ENCODE results near the gene GSDMA.
A peak's percentile ranks its signal among the peaks of the same experiment; 100 is the strongest.

Gene GSDMA

GRCh38 chr17:40023590-40024292 is 60.9 kb downstream of the GSDMA start:
- Histone ChIP-seq H3K27me3 (replicated peaks; ENCODE audit: control insufficient read depth, insufficient read depth, low read length) (no peaks in the 10 kb centered on the region), H3K36me3 (ENCODE audit: control insufficient read depth, insufficient read depth, low read length) (peaks cover 49% of the 10 kb centered on the region), H3K4me3 (replicated peaks; ENCODE audit: low read depth, low read length) (no peak overlapping the region)
- no peak for TF ChIP-seq CTCF (IDR thresholded peaks at IDR 0.05; ENCODE audit: insufficient read depth, low read length, poor library complexity, severe bottlenecking)
- no peak for DNase-seq (ENCODE audit: extremely low read depth, insufficient read length)

- Histone ChIP-seq H3K36me3 (ENCODE audit: control insufficient read depth, insufficient read depth, low read length) (peaks cover 44% of the 10 kb centered on the region), H3K27me3 (replicated peaks; ENCODE audit: control insufficient read depth, insufficient read depth, low read length) (no peaks in the 10 kb centered on the region), H3K4me3 (replicated peaks; ENCODE audit: low read depth, low read length) (no peak overlapping the region)
- no peak for TF ChIP-seq CTCF (IDR thresholded peaks at IDR 0.05; ENCODE audit: insufficient read depth, low read length, poor library complexity, severe bottlenecking)
- DNase-seq (ENCODE audit: extremely low read depth, insufficient read length), result no peak
Measured at GRCh38 chr17:40024901-40025300, 62.1 kb downstream of the GSDMA start.

GRCh38 chr17:40025559-40025958 is 62.8 kb downstream of the GSDMA start:
- no peak for DNase-seq (ENCODE audit: extremely low read depth, insufficient read length)
- TF ChIP-seq CTCF (IDR thresholded peaks at IDR 0.05; ENCODE audit: insufficient read depth, low read length, poor library complexity, severe bottlenecking), result no peak
- Histone ChIP-seq H3K27me3 (replicated peaks; ENCODE audit: control insufficient read depth, insufficient read depth, low read length) (no peaks in the 10 kb centered on the region), H3K4me3 (replicated peaks; ENCODE audit: low read depth, low read length) (no peak overlapping the region), H3K36me3 (ENCODE audit: control insufficient read depth, insufficient read depth, low read length) (peaks cover 44% of the 10 kb centered on the region)

DNA sequence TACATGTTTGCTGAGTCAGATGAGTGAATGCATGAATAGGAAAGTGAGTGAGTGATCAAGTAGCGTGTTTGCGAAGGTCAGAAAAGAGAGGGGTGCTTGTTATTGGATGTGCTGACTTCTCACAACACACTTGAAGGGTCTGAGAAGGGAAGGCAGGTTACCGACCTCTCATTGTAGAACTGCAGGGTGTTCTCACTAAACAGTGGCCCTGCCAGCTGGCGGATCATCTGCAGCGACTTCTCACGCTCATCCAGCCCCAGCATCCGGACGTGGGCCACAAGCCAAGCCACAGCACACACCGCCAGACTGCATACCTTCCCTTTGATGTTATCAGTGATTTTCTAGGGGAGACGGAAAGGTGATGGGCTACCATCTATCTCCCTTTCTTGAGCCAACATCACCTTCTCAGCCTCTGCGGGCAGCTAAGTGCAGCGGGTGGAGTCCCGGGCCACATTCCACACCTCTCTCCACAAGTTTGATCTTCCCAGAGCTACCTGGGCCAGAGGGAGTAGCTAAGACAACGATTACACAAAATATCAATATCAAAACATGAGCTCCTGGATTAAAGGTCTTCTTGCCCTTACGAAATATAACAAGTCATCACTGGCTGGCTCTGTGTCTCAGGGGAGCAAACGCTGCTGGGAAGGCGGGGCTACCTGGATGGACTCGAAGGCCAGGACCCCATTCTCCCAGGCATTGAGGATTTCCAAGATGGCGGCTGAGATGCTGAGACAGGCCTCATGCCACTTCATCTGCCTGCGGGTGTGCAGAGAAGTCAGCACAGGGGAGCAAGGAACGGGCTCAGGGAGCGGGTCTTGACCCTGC is 63.4 kb downstream of the GSDMA start:
- Histone ChIP-seq H3K4me3 (replicated peaks; ENCODE audit: low read depth, low read length) (no peak overlapping the region), H3K27me3 (replicated peaks; ENCODE audit: control insufficient read depth, insufficient read depth, low read length) (no peaks in the 10 kb centered on the region), H3K36me3 (ENCODE audit: control insufficient read depth, insufficient read depth, low read length) (peaks cover 44% of the 10 kb centered on the region)
- no peak for TF ChIP-seq CTCF (IDR thresholded peaks at IDR 0.05; ENCODE audit: insufficient read depth, low read length, poor library complexity, severe bottlenecking)
- no peak for DNase-seq (ENCODE audit: extremely low read depth, insufficient read length)

DNA sequence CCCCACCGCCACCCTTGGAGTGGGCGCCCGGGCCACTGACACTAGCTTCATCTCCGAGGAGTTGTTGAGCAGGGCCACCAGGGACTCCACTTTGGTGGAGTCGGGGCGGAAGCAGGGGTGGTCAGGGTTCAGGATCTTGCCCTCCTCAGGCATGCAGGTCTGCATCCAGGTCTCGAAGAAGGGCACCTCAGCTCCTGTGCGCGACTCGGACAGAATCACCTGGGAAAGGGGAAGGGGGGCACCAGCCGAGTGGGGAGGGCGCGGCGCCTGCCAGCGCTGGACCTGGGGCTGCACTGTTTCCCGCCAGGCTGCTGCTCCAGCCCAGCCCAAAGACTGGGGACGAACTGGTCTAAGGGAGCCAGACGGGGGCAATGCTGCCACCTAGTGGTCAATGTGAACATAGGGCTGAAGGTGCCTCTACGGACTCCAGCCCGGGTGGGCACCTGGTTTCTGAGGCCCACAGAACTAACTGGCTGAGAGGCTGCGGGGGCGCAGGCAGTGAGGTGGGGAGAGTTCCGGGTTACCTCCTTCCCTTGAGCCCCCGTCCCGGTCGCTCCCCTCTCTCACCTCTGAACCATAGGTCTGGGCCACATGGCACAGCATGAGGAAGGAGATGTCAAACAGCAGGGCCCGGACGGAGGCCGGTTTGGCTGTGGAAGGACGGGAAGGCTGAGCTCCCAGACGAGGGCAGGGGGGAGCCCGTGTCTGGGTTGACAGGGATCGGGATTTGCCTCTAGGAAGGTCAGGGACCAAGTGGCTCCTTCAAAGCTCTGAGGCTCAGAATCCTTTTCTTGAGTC is 64.2 kb downstream of the GSDMA start:
- no peak overlapping the region for H3K4me3 ChIP-seq (replicated peaks; ENCODE audit: low read depth, low read length)
- peak; percentile 94 for TF ChIP-seq CTCF (IDR thresholded peaks at IDR 0.05; ENCODE audit: insufficient read depth, low read length, poor library complexity, severe bottlenecking)
- H3K27me3 ChIP-seq (replicated peaks; ENCODE audit: control insufficient read depth, insufficient read depth, low read length), result no peaks in the 10 kb centered on the region
- peak; percentile 47 for DNase-seq (ENCODE audit: extremely low read depth, insufficient read length)
- peaks cover 44% of the 10 kb centered on the region for H3K36me3 ChIP-seq (ENCODE audit: control insufficient read depth, insufficient read depth, low read length)

All from GM06990 (cell line).